ENCODE measurements around the gene CYB5R3. TPM values are rescaled to one million over a fixed set of nuclear protein-coding genes. Genes with fewer than 3 reads are reported as not detected.
"Not testable (repeated sequence)": the region's sequence is repeated elsewhere in the genome, so short reads cannot be mapped to it uniquely, and the experiment has no call there.

CYB5R3 gene
- total RNA-seq, 1 donor, result 84.3 TPM

- no peak for TF ChIP-seq CTCF (IDR thresholded peaks at IDR 0.05; ENCODE audit: extremely low read depth, low read depth, low read length)
- no peak overlapping the region for H3K4me2 ChIP-seq (ENCODE audit: insufficient read depth, low read length)
- no peak overlapping the region for H3K27ac ChIP-seq (ENCODE audit: low read depth, low read length)
- DNase-seq (ENCODE audit: insufficient read length, low spot score, missing footprints), result no peak
- no peak overlapping the region for H3K4me3 ChIP-seq (ENCODE audit: insufficient read depth, low read length)
- peak overlapping the region; percentile 31 for H2AFZ ChIP-seq (ENCODE audit: low read length)
- no peaks in the 10 kb centered on the region for H3K79me2 ChIP-seq (ENCODE audit: insufficient read depth, low read length)
- no peaks in the 10 kb centered on the region for H3K36me3 ChIP-seq (ENCODE audit: insufficient read depth, low read length)
- no peaks in the 10 kb centered on the region for H3K27me3 ChIP-seq (ENCODE audit: insufficient read depth, low read length)
- no peaks in the 10 kb centered on the region for H4K20me1 ChIP-seq (ENCODE audit: insufficient read depth, low read length)
- peaks cover 11% of the 10 kb centered on the region for H3K4me1 ChIP-seq (ENCODE audit: insufficient read depth, low read length)
- H3K9me3 ChIP-seq (ENCODE audit: low read depth, low read length), result no peaks in the 10 kb centered on the region
Observed at GRCh38 chr22:42670921-42671709, 21.9 kb upstream of the CYB5R3 start.

- Histone ChIP-seq H3K79me2 (ENCODE audit: insufficient read depth, low read length) (no peaks in the 10 kb centered on the region), H3K27ac (ENCODE audit: low read depth, low read length) (no peak overlapping the region), H3K4me1 (ENCODE audit: insufficient read depth, low read length) (peaks cover 4% of the 10 kb centered on the region), H3K4me2 (ENCODE audit: insufficient read depth, low read length) (no peak overlapping the region), H2AFZ (ENCODE audit: low read length) (no peak overlapping the region), H3K36me3 (ENCODE audit: insufficient read depth, low read length) (no peaks in the 10 kb centered on the region), H3K27me3 (ENCODE audit: insufficient read depth, low read length) (no peaks in the 10 kb centered on the region), H3K4me3 (ENCODE audit: insufficient read depth, low read length) (no peak overlapping the region), H4K20me1 (ENCODE audit: insufficient read depth, low read length) (no peaks in the 10 kb centered on the region), H3K9me3 (ENCODE audit: low read depth, low read length) (no peaks in the 10 kb centered on the region)
- TF ChIP-seq CTCF (IDR thresholded peaks at IDR 0.05; ENCODE audit: extremely low read depth, low read depth, low read length), result no peak
- no peak for DNase-seq (ENCODE audit: insufficient read length, low spot score, missing footprints)
Observed at GRCh38 chr22:42670046-42670445, 20.9 kb upstream of the CYB5R3 start.

GRCh38 chr22:42666393-42666792 lies 17.2 kb upstream of the CYB5R3 start:
- not testable (repeated sequence) for H3K27me3 ChIP-seq (ENCODE audit: insufficient read depth, low read length); H3K79me2 ChIP-seq (ENCODE audit: insufficient read depth, low read length); DNase-seq (ENCODE audit: insufficient read length, low spot score, missing footprints); H3K27ac ChIP-seq (ENCODE audit: low read depth, low read length); H3K4me2 ChIP-seq (ENCODE audit: insufficient read depth, low read length); H3K4me3 ChIP-seq (ENCODE audit: insufficient read depth, low read length); H3K4me1 ChIP-seq (ENCODE audit: insufficient read depth, low read length); H2AFZ ChIP-seq (ENCODE audit: low read length); H4K20me1 ChIP-seq (ENCODE audit: insufficient read depth, low read length); H3K9me3 ChIP-seq (ENCODE audit: low read depth, low read length); H3K36me3 ChIP-seq (ENCODE audit: insufficient read depth, low read length)

- no peak overlapping the region for H3K27ac ChIP-seq (ENCODE audit: low read depth, low read length)
- no peak overlapping the region for H3K4me3 ChIP-seq (ENCODE audit: insufficient read depth, low read length)
- TF ChIP-seq CTCF (IDR thresholded peaks at IDR 0.05; ENCODE audit: extremely low read depth, low read depth, low read length), result no peak
- H4K20me1 ChIP-seq (ENCODE audit: insufficient read depth, low read length), result no peaks in the 10 kb centered on the region
- no peaks in the 10 kb centered on the region for H3K79me2 ChIP-seq (ENCODE audit: insufficient read depth, low read length)
- no peak overlapping the region for H3K4me2 ChIP-seq (ENCODE audit: insufficient read depth, low read length)
- no peaks in the 10 kb centered on the region for H3K27me3 ChIP-seq (ENCODE audit: insufficient read depth, low read length)
- peaks cover 3% of the 10 kb centered on the region for H3K4me1 ChIP-seq (ENCODE audit: insufficient read depth, low read length)
- H3K9me3 ChIP-seq (ENCODE audit: low read depth, low read length), result no peaks in the 10 kb centered on the region
- H2AFZ ChIP-seq (ENCODE audit: low read length), result no peak overlapping the region
- DNase-seq (ENCODE audit: insufficient read length, low spot score, missing footprints), result peak; percentile 66
- H3K36me3 ChIP-seq (ENCODE audit: insufficient read depth, low read length), result no peaks in the 10 kb centered on the region
Observed at GRCh38 chr22:42664976-42665831, 16.0 kb upstream of the CYB5R3 start.
